SJCRH30 (cell line): Measurements from ENCODE around the gene GALNT15. TPM values are rescaled to one million over a fixed set of nuclear protein-coding genes. Genes with fewer than 3 reads are reported as not detected.

Experiments used
- DNase-seq, 2 experiments: peaks; one replicate each; pipeline ENCODE4 v3.0.0-alpha.2; 2015 to 2020
- H3K27ac ChIP-seq: fragments of 250-450 bp; sonication (Bioruptor Pico); 2 replicates; pipeline ENCODE4 v1.5.1; 2020; ENCODE audit warnings: mild to moderate bottlenecking, moderate library complexity
- H3K27me3 ChIP-seq: fragments of 250-450 bp; sonication (Bioruptor Pico); 2 replicates; pipeline ENCODE4 v1.5.1; 2020; ENCODE audit warnings: mild to moderate bottlenecking, moderate library complexity
- H3K36me3 ChIP-seq: fragments of 250-450 bp; sonication (Bioruptor Pico); 2 replicates; pipeline ENCODE4 v1.5.1; 2020; ENCODE audit warnings: mild to moderate bottlenecking, moderate library complexity
- H3K4me1 ChIP-seq: fragments of 250-450 bp; sonication (Bioruptor Pico); 2 replicates; pipeline ENCODE4 v1.5.1; 2020; ENCODE audit warnings: mild to moderate bottlenecking, moderate library complexity
- H3K4me3 ChIP-seq: fragments of 250-450 bp; sonication (Bioruptor Pico); 2 replicates; pipeline ENCODE4 v1.5.1; 2020; ENCODE audit warnings: mild to moderate bottlenecking, moderate library complexity
- H3K9me3 ChIP-seq: fragments of 250-450 bp; sonication (Bioruptor Pico); replicated peaks from 2 replicates; pipeline ENCODE4 v1.5.1; 2020; ENCODE audit warnings: mild to moderate bottlenecking, moderate library complexity
- total RNA-seq: library from RNA; depleted of rRNA; stranded (reverse); fragments of >200 nt; shearing (Covaris generic); gene quantifications from 2 replicates; pipeline ENCODE4 v1.2.3, GENCODE V29; 2014

GALNT15 gene
- total RNA-seq, 1 experiment from 2014 or later, result 0.10 TPM

DNA sequence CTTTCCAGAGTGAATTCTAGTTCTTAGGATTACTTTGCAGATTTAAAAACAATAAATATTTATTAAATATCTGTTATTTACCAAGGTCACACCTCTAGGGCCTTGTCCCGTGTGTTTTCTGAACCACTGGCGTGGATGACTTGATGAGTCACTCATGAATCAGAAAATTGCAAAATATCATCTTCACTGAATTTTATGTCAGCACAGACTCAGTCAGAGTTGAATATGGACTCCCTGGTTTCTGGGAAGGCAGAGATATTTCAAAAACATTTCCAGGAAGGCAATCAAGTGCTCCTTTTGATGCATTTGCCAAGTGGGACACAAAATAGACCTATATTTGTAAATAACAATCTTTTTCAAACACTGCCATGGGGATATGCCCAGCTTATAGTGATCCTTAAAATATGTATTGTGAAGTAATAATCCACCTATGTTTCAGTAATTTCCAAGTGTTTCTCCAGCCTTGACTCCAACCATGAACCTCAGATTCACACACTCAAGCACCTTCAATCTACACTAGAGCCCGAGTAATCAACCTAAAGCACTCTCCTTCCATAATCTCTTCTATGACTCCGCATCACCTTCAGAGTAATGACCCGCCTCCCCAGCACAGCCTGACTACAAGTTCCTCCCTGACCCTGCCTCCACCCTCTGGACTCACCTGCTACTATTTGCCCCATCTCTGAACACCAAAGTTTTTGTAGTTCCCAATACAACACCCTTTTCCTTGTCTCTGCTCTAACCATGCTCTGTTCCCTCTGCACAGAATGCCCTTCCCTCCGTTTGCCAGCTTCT lies 65.9 kb downstream of the GALNT15 start:
- DNase-seq, result no peak
- no peaks in the 10 kb centered on the region for H3K27me3 ChIP-seq
- H3K9me3 ChIP-seq, result no peaks in the 10 kb centered on the region
- H3K36me3 ChIP-seq, result no peaks in the 10 kb centered on the region
- H3K4me1 ChIP-seq, result no peaks in the 10 kb centered on the region
- no peak overlapping the region for H3K27ac ChIP-seq
- H3K4me3 ChIP-seq, result no peak overlapping the region

DNA sequence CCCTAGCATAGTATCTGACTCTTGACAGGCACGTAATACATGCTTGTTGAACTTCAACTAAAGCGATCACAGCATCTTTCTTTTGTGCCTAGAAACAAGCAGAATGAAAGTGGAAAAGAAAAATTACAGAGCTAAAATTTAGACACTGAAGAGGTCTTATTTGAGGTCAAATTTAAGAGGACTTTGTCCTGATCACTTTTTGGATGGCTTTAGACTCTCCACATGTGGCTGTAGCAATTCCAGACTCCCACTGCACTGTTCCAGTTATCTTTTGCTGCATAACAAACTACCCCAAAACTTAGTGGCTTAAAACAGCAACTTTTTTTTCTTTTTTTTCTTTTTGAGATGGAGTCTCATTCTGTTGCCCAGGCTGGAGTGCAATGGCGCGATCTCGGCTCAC lies 66.7 kb downstream of the GALNT15 start:
- no peak overlapping the region for H3K27ac ChIP-seq
- H3K4me3 ChIP-seq, result no peak overlapping the region
- no peaks in the 10 kb centered on the region for H3K27me3 ChIP-seq
- no peaks in the 10 kb centered on the region for H3K36me3 ChIP-seq
- H3K9me3 ChIP-seq, result no peaks in the 10 kb centered on the region
- H3K4me1 ChIP-seq, result no peaks in the 10 kb centered on the region
- DNase-seq, result no peak

DNA sequence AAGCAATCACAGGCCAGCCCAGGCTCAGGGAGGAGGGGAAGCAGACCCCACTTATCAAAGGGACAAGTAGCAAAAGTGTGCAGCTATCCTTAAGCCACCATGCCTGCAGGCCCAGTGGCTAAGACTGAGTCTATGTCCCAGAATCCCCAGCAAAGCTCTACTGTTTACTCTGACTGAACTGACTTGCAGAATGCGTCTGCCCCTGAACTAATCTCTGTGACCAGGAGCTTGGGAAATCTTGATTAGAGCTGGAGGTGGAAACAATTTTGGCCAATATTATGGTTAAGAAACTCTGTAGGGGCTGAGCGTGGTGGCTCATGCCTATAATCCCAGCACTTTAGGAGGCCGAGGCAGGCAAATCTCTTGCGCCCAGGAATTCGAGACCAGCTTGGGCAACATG lies 67.7 kb downstream of the GALNT15 start:
- H3K27ac ChIP-seq, result no peak overlapping the region
- H3K36me3 ChIP-seq, result no peaks in the 10 kb centered on the region
- no peaks in the 10 kb centered on the region for H3K27me3 ChIP-seq
- H3K4me3 ChIP-seq, result no peak overlapping the region
- DNase-seq, result no peak
- H3K9me3 ChIP-seq, result no peaks in the 10 kb centered on the region
- H3K4me1 ChIP-seq, result no peaks in the 10 kb centered on the region

DNA sequence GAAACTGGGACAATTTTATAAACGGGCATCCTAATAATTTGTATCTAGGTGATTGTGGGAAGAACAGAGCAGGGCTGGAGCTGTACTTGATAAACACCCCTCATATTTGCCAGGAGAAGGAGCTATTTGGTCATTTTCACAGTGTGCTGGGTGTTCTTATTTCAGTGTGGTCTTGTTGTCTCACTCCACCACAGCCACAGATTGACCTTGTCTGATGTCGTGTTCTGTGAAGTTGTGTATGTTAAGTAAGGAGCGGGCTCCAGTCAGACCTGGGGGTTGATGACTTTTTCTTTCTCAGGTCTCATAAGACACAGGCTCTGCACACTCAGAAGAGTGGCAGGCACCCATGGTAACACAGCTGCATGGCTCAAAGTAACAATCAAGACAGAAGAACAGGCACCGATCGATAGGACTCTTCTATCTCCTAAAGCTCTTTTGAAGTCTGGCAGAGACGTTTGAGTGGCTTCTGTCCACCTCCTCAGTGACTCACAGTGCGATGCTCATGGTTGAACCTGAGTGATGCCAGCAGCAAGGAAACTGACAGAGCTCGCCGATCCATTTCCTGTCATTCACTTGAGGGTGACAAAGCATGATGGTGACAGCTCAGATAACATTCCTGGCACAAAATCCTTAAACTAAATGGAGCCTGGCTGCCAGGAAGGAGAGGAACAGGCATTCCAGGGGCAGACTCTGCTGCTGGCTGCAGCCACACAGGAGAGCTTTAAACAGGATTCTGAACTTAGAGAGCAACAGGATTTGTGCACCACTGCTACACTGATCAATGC lies 69.4 kb downstream of the GALNT15 start:
- H3K27ac ChIP-seq, result no peak overlapping the region
- no peaks in the 10 kb centered on the region for H3K27me3 ChIP-seq
- DNase-seq, result no peak

DNA sequence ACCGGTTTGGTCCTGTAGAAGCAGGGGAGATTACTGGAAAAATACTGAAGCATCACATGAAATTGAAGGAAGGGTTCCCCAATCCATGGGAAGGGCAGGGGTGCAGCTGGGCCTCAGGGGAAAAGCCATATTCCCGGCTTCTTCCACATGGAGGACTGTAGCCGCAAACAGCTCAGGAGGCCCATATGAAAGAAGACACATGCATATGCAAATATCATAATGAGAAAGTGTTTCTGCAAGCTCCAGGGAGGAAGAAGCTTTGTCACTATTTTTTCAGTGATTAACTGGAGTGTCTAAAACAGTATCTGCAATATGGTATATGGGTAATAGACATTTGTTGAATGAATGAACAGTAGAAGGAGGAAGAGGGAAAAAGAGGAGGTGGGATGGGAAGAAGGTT lies 71.1 kb downstream of the GALNT15 start:
- DNase-seq, result no peak
- no peak overlapping the region for H3K27ac ChIP-seq
- H3K4me1 ChIP-seq, result no peaks in the 10 kb centered on the region
- no peak overlapping the region for H3K4me3 ChIP-seq
- no peaks in the 10 kb centered on the region for H3K9me3 ChIP-seq
- no peaks in the 10 kb centered on the region for H3K27me3 ChIP-seq
- H3K36me3 ChIP-seq, result no peaks in the 10 kb centered on the region

More for the DNA sequence above, 69.4 kb downstream of the GALNT15 start:
- Histone ChIP-seq H3K9me3 (no peaks in the 10 kb centered on the region), H3K4me3 (no peak overlapping the region), H3K4me1 (no peaks in the 10 kb centered on the region), H3K36me3 (no peaks in the 10 kb centered on the region)

DNA sequence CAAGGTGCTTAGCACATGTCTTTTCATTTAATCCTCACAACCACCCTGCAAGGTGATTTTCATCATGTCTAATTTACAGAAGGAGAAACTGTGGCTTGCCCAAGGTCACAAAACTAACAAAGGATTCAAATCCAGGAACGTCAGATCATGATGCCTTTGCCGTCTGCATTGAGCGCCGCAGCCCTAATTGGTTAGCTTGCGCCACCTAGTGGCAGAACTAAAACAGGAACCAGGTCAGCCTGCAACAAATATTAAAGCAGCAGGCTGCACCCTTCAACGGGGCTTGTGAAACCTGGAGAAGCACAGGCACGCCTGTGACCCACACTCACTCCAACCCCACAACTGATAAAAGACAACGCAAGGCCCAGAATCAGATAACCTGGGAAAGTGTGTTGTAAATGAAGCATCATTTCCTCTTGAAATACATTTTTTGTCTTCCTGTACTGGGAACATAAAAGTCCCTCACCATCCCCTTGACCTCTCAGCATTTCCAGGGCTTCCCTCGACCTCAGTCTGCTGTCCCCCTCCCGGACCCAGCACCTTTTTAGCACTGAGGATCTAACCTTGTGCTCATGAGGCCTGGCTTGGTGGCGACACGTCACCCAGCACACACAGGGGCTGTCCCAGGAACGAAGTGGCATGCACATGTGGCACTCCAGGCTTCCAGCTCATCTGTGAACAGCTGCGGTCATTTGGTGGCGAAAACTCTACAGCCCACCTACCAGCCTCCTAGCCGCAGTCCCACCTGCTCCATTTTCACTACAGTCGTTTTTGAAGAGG lies 73.0 kb downstream of the GALNT15 start:
- Histone ChIP-seq H3K9me3 (no peaks in the 10 kb centered on the region), H3K36me3 (no peaks in the 10 kb centered on the region), H3K4me1 (no peaks in the 10 kb centered on the region), H3K27ac (no peak overlapping the region), H3K27me3 (no peaks in the 10 kb centered on the region), H3K4me3 (peak overlapping the region; percentile 11)
- DNase-seq, result peak; percentile 69 to 90

DNA sequence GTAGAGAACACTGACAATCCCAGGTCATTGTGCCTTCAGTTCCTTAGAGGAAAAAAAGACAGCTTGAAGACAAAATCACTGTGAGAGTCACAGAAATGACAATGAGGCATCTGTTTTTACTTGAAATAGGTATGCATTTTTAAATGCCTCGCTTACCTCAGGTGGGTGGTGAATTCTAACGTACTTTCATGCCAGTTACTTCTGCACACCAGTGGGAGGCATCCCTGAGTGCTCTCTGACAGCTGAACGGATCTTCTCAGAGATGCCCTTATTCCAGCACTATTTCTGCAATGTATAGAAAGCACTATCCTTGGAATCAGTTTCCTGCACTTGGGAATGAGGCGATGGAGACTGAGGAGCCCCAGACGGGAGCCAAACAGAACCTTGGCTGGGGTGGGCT lies 74.1 kb downstream of the GALNT15 start:
- no peak for DNase-seq
- Histone ChIP-seq H3K4me1 (no peaks in the 10 kb centered on the region), H3K27me3 (no peaks in the 10 kb centered on the region), H3K27ac (no peak overlapping the region), H3K9me3 (no peaks in the 10 kb centered on the region), H3K4me3 (no peak overlapping the region), H3K36me3 (no peaks in the 10 kb centered on the region)

DNA sequence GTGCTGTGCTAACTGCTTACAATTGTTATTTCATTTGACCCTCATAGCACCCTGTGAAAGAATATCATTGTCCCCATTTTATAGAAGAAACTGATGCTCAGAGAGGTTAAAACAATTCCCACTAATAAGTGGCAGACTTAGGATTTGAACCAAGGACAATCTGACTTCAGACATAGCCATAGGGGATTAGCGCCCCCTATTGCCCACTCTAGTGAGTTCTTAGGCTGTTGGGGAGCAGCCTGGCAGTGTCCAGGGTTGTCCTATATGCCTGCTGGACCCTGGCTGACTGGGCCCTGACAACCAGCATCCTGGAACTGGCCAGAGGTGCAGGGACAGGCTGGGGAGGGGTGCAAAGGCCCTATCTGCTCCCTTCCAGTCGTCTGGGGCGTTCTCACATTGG lies 74.9 kb downstream of the GALNT15 start:
- Histone ChIP-seq H3K36me3 (no peaks in the 10 kb centered on the region), H3K4me1 (no peaks in the 10 kb centered on the region), H3K9me3 (no peaks in the 10 kb centered on the region), H3K27ac (no peak overlapping the region), H3K4me3 (no peak overlapping the region), H3K27me3 (no peaks in the 10 kb centered on the region)
- peak; percentile 35 to 58 for DNase-seq

DNA sequence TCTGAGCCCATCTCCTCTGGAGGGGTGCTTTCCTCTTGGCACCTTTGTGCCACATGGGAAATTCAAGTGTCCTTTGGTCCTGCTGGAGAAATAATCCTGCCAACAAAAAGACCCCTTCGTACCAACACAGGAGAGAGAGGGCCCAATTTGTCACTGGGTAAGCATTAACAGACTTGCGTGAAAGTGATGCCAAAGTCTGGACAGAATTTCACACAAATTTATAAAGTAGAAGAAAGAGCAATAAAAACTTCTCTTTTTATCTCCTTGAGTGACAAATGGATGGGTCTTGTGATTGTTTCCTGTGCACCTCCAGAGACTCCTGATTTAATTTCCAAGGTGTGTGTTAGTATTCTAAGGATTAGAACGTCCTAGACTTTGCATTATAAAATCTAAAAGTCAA lies 75.4 kb downstream of the GALNT15 start:
- DNase-seq, result no peak
- H3K27ac ChIP-seq, result no peak overlapping the region
- no peaks in the 10 kb centered on the region for H3K36me3 ChIP-seq
- H3K4me3 ChIP-seq, result no peak overlapping the region
- no peaks in the 10 kb centered on the region for H3K27me3 ChIP-seq
- H3K9me3 ChIP-seq, result no peaks in the 10 kb centered on the region
- peaks cover 3% of the 10 kb centered on the region; the same call in 1 of the 2 replicates for H3K4me1 ChIP-seq

DNA sequence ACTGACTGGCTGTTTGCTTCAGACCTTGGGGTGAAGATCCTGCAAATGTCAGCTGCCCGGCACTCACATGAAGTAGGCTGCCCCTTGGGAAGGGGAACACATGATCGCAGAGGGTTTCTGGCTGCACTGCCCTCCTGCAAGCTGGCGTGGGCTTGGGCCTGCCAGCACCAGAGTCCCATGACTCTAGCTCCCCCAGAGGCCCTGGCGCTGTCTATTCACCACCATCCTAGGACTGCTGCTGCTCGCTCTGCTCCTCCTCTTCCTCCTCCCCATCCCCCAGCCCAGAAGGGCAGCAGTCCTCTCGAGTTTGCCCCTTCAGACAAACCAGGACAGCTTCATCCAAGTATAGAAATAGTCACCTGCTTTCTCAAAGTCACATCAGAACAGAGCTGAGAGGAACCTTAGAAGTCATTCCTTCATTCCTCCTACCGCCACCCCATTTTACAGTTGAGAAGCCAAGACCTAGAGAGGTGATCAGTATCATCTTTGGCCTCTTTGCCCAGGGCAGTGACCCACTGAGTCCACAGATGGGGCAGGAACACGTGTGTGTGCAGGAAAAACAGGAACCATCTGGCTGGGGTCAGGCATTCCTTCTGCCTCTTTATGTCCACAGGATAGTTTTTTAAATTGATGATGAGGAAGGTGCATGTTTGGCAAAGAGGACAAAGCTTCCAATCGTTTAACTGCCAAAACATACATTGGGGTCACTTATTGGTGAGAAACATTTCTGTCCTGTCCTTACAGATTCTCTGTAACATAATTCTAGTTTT lies 77.0 kb downstream of the GALNT15 start:
- no peaks in the 10 kb centered on the region for H3K27me3 ChIP-seq
- no peak overlapping the region for H3K27ac ChIP-seq
- DNase-seq, result no peak
- H3K9me3 ChIP-seq, result no peaks in the 10 kb centered on the region
- peaks cover 3% of the 10 kb centered on the region; the same call in 1 of the 2 replicates for H3K4me1 ChIP-seq
- H3K36me3 ChIP-seq, result no peaks in the 10 kb centered on the region
- no peak overlapping the region for H3K4me3 ChIP-seq

DNA sequence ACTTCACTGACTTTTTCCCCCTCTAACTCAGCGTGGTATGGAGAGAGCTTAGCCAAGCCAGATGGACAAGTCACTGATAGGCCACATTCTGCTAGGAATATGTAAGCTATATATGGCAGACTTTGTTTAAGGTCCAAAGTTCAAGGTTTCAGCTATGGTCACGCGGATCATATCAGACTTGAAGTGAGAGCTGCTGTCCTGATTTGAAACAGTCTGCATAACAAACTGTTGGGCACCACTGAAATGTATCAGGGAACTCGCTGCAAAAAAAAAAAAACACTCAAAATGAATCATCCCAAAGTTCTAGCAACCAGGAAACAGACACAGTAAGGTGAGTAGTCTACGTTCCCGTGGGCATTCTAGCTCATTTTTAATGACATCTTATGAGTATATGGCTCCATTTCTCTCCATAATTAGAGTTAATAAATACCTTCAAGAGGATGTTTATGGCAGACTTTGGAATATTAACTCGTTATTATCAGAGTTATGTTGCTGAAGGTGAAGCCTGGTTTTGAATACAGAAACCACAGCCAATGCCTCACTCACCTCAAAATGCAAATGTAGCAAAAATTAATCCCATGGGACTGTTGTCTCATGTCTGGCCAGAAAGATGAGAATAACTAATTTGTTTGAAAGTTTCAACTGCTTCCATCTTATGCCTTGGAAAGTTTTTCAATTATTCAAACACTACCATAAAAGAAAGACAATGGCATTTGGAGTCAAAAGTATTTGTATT lies 77.9 kb downstream of the GALNT15 start:
- Histone ChIP-seq H3K4me3 (no peak overlapping the region), H3K4me1 (peaks cover 3% of the 10 kb centered on the region; the same call in 1 of the 2 replicates), H3K36me3 (no peaks in the 10 kb centered on the region), H3K9me3 (no peaks in the 10 kb centered on the region), H3K27ac (no peak overlapping the region), H3K27me3 (no peaks in the 10 kb centered on the region)
- no peak for DNase-seq

DNA sequence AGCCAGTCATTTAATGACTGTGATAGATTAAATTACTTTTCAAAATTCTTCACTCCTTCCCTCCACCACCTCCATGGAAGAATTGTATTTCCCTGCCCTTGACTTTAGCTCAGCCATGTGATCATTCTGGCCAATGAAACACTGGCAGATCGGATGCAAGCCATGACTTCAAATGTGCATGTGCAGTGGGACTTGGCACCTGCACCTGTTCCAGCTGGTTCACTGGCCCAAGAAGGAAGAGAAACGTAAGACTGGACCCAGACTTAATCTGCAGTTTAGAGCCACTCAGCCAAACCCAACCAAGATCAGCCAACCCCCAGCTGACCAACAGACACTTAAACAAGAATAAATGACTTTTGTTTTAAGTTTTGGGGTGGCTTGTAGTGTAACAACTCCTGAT lies 78.5 kb downstream of the GALNT15 start:
- Histone ChIP-seq H3K4me3 (no peak overlapping the region), H3K27me3 (no peaks in the 10 kb centered on the region), H3K27ac (no peak overlapping the region), H3K36me3 (no peaks in the 10 kb centered on the region), H3K9me3 (no peaks in the 10 kb centered on the region), H3K4me1 (peaks cover 3% of the 10 kb centered on the region; the same call in 1 of the 2 replicates)
- no peak for DNase-seq

DNA sequence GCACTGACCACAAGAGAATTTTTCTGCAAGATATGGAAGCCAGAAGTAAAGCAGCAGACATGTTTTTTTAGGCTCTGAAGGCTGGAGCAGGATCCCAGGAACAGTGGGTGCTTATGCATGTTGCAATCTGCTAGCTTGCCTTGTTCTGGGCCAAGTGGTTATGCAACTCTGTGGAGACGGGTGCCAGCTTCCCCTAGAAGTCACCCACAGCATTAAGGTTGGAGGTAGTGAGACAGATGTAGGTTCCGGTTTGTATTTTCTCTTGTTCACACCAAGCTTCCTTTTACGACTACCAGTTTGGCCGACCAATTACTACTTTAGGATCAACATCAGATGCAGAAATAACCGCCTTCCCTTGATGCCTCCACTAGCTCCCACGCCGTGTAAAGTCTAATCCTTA lies 79.1 kb downstream of the GALNT15 start:
- Histone ChIP-seq H3K27ac (no peak overlapping the region), H3K4me1 (peaks cover 3% of the 10 kb centered on the region; the same call in 1 of the 2 replicates), H3K27me3 (no peaks in the 10 kb centered on the region), H3K36me3 (no peaks in the 10 kb centered on the region), H3K9me3 (no peaks in the 10 kb centered on the region), H3K4me3 (no peak overlapping the region)
- DNase-seq, result no peak

DNA sequence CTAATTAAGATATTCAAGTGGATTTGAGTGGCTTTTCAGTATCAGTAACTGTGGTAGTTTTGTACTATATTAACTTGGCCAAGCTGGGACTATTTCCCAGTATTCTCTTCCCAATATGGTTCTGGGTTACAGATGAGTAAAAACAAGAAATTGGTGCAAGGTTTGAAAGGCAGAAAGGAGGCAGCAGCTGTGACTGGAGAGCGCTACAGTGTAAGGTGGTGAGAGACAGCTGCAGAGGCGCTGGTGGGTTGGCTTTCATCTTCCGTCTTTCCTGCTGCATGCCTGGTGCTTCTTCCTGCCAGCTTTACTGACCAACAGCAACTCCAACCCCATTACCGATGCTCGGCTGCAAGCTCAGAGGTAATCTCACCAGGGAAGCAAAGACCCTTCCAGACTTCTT lies 80.4 kb downstream of the GALNT15 start:
- peaks cover 3% of the 10 kb centered on the region; the same call in 1 of the 2 replicates for H3K4me1 ChIP-seq
- DNase-seq, result peak; percentile 29 to 63

More for the DNA sequence above, 80.4 kb downstream of the GALNT15 start:
- Histone ChIP-seq H3K27ac (no peak overlapping the region), H3K9me3 (no peaks in the 10 kb centered on the region), H3K36me3 (no peaks in the 10 kb centered on the region; the same call in 1 of the 2 replicates), H3K4me3 (no peak overlapping the region), H3K27me3 (no peaks in the 10 kb centered on the region)
